CD1c-positive myeloid dendritic cell (primary cell): ENCODE results near the gene KDM3A.
A peak's percentile ranks its signal among the peaks of the same experiment; 100 is the strongest.

Experiments
- DNase-seq: peaks from one replicate; pipeline ENCODE4 v3.0.0-alpha.2; 2016; ENCODE audit errors: extremely low spot score

Gene KDM3A, protein sequence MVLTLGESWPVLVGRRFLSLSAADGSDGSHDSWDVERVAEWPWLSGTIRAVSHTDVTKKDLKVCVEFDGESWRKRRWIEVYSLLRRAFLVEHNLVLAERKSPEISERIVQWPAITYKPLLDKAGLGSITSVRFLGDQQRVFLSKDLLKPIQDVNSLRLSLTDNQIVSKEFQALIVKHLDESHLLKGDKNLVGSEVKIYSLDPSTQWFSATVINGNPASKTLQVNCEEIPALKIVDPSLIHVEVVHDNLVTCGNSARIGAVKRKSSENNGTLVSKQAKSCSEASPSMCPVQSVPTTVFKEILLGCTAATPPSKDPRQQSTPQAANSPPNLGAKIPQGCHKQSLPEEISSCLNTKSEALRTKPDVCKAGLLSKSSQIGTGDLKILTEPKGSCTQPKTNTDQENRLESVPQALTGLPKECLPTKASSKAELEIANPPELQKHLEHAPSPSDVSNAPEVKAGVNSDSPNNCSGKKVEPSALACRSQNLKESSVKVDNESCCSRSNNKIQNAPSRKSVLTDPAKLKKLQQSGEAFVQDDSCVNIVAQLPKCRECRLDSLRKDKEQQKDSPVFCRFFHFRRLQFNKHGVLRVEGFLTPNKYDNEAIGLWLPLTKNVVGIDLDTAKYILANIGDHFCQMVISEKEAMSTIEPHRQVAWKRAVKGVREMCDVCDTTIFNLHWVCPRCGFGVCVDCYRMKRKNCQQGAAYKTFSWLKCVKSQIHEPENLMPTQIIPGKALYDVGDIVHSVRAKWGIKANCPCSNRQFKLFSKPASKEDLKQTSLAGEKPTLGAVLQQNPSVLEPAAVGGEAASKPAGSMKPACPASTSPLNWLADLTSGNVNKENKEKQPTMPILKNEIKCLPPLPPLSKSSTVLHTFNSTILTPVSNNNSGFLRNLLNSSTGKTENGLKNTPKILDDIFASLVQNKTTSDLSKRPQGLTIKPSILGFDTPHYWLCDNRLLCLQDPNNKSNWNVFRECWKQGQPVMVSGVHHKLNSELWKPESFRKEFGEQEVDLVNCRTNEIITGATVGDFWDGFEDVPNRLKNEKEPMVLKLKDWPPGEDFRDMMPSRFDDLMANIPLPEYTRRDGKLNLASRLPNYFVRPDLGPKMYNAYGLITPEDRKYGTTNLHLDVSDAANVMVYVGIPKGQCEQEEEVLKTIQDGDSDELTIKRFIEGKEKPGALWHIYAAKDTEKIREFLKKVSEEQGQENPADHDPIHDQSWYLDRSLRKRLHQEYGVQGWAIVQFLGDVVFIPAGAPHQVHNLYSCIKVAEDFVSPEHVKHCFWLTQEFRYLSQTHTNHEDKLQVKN (N-terminal part only)

DNA sequence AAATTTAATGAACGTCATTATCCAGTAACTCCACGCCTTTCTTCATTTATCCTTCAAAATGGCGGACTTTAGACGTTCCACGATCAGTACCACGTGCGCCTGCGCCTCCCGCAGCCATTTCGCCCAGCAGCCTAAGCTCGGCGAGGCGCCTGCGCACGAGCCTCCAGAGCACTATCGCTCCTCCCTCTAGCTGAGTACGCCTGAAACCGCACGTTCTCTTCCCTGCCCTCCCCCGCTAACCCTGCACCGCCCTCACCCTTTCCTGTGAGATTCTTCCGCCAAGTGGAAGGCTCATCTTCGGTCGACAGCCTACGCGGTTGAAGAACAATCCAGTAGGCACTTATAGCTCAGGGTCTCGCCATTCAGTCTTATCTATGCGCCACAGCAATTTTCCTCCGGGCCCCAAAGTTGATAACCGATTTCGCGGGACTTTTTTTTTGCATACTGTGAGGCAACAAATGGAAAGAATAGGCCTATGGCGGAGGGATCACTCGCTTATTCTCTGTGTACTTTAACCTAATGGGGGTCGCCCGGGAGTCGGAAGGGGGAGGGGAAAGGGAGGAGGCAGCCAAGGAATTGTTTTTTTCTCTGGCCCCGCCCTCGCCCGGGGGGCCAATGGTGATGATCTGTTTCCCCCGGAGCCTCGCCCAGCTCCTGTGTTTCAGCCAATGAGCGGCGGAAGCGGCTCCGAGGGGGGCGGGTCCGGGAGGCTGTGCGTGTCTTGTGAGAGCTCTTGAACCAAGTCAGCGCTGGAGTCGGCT, at the start of gene KDM3A:
Gene KDM3A (plus strand): TSS at position 741 of the 761 bp plus-strand sequence. CDS start 677 bp downstream, outside the sequence.
- DNase-seq: peak; percentile 99

DNA sequence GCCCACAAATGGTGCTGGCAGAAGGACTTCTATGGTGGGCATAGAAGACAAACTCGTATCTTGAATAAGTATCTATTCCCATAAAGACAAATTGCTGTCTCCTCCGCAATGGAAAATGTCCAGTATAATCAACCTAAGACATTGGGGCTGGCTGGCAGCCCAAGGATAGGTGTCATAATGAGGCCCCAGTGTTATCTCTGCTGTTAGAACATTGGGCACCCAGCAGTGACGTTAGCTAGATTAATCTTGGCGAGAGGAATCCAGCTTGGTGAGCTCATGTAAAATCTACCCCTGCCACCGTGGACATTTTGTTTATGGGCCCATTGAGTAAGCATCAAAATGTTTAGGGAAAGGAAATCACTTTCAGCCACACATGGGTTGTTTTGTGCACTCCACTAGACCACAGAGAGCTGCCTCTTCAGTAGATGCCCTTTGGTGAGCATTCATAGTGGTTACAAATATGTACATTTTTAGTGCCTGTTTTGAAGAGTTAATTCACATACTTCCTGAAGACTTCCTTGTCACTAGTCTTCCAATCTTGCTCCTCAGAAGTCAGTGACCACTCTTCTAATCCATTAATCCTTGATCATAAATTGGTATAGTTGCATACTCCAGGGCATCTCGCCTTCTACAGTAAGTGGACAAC, 48.2 kb upstream of the KDM3A start:
- DNase-seq: no peak

DNA sequence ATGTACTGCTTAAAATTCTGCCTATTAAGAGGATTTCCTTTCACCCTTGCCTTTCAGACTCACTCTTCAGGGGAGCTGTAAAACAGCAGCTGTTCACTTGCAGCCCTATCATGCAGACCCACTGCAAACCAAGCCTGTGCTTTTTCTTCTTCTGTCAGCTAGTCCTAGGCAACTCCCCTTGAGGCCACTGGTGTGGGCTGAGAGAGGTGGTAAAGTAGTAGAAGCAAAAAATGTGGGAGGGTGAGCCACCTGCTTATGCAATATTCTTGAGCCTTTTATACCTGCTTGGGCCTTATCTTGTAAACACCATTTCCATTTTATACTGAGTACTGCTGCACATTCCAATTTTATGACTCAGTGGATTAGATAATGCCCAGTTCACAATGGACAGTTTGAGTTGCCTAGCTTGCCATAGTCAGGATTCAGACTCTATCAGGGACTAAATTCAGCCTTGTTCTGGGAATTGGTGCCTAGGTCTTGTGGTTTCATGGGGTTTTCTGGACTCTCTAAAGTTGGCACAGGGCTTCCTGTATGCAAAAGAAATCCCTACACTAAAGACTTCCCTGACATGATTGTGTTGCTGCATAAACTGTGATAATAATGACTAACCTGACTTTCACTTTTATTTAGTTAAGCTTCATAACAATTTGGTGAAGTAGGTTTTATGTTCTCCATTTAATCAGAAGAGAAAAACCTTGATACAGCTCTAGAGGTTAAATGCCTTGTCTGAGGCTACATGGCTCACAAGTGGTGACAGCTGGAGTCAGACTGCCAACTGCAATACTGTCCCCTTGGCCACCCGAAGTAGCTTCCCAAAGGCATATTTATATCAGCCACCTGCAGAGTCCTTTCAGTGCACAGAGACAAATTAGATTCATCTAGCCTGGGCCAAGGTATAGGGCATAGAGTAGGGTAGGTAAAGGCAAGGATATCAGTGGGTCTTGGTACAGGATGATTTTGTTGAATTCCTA, 47.4 kb upstream of the KDM3A start:
- no peak for DNase-seq

DNA sequence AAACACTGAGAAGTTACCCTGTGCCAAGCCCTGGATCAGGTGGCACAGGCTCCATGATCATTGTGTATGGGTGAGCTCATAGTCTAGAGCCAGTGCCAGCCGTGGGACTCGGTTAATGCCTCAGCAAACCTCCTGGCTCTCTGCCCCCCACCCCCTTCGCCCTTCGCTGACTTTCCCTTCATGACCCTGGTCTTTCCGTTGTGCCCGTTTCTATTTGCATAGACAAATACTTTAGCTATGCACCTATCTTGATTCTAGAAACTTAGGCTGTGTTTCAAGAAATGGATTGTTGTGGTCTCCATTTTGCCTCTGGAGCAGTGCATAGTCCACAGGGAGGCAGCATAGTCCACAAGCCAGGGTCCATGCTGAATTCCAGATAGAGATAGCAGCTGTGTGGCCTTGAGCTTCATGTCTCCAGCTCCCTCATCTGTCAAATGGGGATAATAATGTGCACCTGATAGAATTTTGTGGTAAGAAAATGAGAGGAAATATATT, 44.8 kb upstream of the KDM3A start:
- DNase-seq: peak; percentile 29

DNA sequence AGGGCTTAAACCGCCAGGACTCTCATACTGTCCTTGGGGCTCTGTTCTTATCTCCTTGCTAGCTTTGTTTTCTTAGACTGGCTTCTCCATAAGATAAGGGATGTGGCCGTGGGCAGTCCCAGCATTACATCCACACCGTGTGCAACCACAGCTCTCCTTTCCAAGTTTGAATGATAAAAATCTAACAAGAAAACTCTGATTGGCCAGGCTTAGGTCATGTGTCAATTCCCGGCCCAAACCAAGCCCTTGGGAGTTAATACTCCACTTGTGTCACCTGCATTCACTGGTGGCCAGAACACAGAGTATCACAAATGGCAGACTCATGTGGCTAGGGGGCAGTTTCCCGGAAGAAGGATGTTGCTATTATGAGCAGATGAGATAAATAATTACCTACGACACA, 43.2 kb upstream of the KDM3A start:
- DNase-seq: no peak

DNA sequence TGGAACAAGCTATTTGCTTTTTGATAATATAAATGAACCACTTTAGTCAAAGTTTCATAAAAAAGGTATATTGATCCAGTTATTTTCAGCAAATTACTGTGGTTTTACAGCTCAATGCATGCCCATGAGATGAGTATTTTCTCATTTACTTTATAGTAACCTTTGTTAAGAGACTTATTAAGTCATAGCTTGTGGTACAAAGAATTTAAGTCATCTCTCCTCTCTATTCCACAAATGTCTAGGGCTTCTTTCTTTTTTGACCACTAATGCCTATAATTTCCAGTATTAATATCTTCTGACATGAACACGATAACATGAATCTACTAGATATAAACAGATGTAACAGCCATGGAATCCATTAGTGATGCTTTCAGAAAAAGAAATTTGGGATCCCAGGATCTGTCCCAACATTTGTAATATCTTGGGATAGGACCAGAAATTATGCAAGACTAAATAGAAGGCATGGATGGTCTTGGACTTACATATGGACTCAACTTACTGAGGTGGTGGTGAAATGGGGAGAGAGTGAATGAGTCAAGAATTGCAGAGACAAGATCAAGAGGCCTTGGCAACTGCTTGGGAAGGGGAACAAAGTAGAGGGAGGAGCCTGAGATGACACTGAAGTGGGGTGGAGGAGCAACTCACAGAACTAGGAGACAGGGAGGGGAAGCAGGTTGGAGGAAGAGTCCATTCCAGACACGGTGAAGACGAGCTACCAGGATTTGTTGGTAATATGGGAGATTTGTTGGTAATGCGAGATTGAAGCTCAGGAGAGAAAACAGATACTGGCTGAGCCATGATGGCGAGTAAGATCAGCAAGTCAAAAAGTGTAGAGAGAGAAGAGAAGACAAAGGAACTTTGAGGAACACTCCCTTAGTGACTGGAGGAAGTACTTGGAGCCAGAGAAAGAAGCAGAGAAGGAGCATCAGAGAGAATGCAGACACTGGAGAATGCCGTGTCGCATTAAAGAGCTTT, 42.4 kb upstream of the KDM3A start:
- no peak for DNase-seq

DNA sequence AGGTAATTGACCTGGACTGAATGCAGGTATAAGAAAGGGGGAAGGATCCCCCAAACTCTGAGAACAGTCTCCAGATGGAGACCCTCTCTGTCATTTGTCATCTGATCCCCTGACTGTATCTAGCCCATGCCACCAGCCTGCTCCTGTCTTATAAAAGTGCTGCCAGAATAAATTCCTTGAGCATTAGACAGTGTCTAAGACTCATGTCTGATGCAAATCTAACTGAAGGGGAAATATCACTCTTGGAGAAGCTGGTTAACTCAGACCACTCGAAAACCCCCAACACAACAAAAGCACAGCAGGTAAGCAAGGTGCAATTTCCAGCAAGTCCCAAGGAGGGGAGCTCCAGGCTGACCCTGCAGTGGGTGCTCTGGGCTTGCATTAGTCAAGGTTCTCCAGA, 40.9 kb upstream of the KDM3A start:
- no peak for DNase-seq

DNA sequence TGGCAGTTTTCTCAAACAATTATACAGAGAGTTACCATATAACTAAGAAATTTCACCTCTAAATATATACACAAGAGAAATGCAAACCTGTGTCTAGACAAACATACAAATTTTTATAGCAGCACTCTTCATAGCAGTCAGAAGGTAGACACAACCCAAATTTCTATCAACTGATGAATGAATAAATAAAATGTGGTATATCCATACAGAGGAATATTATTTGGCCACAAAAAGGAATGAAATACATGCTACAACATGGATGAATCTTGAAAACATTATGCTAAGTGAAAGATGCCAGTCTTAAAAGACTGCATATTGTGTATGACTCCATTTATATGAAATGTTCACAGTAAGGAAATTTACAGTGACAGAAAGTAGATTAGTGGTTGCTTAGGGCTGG, 30.6 kb upstream of the KDM3A start:
- DNase-seq: no peak

DNA sequence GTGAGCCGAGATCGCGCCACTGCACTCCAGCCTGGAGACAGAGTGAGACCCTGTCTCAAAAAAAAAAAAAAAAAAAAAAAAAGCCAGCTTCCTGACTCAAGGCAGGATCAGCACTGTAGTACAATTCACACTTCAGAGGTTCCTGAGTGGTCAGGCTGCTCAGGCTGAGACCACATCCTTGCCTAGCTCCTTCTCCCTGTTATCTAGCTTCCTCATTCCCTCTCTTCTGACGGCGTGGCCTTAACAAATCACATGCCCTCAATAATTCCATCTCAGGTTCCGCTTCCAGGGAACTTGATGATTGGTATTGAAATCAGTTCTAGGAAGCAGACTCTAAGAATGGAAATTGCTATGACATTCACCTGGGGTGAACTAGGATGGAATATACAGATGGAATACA, 29.8 kb upstream of the KDM3A start:
- peak; percentile 29 for DNase-seq

DNA sequence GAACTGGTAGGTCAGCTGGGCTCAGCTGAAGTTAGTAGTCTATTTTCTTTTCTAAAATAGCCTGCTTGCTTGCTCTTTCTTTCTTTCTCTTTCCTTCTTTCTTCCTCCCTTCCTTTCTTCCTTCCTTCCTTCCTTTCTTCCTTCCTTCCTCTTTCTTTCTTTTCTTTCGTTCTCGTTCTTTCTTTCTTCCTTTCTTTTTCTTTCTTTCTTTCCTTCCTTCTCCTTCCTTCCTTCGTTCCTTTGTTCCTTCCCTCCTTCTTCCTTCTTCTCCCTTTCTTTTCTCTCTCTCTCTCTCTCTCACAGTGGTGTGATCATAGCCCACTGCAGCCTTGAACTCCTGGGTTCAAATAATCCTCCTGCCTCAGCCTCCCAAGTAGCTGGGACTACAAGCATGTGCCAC, 29.2 kb upstream of the KDM3A start:
- no peak for DNase-seq

DNA sequence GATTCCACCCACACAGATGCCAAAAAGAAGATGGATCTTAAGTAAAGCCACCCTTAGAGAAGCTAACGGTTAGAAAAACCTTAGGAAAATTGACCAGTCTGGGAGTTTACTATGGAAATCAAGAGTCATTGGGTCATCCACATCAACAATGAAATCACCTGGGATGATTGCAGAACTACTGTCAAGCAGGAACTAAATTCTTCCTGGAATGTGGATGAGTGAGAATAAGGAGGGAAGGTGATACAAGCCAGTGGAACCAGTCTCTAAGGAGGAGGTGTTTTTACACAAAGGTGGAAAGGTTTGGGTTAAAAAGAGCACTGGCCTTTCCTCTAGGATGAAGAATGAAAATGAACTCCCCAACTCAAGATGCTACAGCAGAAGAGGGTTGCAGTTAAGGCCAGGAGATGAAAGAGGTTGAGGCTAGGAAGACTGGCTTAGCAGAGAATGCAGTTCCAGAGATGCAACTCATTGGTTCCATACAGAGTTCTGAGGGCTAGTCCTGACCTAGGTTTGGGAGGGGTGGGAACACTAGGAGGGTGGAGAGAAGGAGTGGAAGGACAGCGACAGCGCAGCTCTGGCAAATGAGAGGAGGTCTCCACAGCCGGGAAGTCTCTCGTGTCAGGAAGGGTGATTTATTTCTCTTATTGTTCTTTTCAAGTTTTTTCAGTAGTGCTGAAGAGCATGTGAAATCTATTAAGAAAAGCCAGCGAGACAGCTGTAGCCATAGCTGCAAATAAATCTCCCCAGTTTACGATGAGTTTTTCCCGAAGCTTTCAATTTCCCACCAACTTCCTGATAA, 27.7 kb upstream of the KDM3A start:
- DNase-seq: no peak

DNA sequence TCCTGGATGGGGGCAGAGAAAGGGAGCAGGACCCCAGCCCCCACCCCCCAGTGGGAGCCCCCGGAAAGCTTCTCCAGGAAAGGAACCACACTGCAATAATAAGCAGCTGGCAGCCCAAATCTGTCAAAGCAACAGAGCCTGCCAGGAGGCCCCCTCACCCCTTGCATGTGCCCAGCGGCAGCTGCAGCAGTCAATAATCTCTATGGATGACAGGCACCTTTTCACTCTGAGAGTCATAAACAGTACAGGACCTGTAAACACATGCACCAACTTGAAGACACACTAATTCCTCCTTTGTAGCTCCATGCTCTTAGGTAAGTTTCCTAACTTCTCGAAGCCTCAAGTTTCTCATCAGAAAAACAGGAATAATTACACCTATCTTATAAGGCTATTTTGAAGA, 26.2 kb upstream of the KDM3A start:
- DNase-seq: no peak

DNA sequence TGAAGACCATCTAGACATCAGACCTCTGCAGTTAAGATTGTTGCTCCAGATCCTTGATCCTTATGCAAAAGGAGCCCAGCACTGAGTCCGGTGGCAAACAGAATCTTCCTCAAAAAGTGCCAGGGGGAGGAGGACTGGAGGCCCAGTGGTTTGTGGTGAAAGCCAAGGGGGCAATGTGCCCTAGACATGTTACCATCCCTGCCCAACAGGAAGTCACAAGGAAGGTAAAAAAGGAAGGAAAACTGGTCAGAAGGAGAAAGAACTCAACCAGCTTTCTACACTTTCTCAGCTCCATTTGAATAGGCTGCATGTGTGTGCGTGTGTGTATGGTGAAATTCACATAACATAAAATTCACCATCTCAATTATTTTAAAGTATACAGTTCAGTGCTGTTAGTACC, 25.0 kb upstream of the KDM3A start:
- peak; percentile 22 for DNase-seq

DNA sequence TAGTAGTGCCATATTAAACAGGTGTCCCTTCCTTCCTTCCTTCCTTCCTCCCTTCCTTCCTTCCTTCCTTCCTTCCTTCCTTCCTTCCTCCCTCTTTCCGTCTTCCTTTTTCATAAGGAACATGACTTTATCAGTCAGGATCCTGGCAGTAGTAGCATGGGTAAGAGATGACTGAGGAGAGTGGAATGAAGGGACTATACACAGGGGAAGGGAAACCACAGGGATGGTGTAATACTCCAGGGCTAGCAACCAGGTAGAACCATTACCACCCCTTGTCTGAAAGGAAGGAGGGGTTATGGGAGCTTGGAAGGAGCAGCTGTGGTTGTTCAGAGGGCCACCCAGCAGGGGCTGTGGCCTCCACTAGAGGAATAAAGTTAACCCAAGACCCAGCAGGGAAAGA, 23.2 kb upstream of the KDM3A start:
- no peak for DNase-seq

DNA sequence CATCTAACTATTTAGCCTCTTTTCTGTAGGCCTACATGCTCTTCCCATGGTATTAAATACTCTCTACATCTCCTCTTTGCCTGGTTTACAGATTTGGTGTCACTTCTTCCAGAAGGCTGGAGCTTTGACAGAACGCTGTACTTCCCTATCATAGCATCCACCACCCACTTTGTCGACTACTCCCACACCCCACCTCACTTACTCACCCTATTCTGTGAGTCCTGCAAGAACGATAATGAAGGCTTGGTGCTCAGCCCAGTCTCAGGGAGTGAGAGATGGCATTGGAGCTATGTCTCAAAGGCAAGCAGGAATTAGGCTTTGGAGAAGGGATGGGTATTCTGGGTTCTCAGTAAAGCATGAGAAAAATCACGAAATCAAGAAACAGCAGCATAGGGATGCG, 20.3 kb upstream of the KDM3A start:
- DNase-seq: peak; percentile 44

DNA sequence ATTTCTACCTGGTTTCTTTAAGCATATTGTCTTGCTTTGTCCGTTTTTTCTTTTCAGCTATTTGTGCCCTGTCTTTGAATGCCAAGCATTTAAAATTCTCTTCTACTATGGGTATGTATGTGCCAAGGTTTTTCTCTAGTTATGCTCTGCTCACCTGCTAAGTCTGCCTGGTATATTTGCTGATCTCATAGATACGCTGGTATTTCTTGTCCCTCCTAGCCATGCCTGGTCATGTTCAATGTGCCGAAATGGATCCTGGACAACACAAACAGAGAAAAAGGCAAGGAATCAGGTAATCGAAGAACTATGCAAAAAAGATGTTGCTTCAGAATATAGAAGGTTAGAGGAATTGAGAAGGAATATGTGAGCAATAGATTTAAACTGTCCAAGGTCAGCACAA, 14.9 kb upstream of the KDM3A start:
- no peak for DNase-seq

DNA sequence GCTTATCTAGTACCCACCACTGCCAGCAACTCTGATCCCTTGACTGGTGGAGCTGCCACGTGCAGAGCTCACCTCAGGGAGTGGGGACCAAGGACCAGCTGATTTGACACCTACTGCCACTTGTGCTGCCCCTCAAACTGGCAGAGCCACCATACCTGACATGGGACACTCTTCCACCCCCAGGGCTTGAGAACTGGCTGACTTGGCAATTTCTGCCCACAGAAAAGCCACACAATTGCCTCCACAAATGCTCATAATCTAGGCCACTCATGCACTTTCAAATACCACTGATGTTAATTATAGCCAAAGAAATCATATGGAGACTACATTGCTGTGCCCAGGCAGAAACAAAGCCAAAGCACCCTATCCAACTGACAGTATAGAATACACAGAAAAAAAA, 11.8 kb upstream of the KDM3A start:
- DNase-seq: no peak
